ENCODE results near the gene SLC1A3. TPM values are rescaled to one million over a fixed set of nuclear protein-coding genes. Genes with fewer than 3 reads are reported as not detected.

Gene SLC1A3
- total RNA-seq, 1 donor from 2014 or later, result 0.82 TPM

DNA sequence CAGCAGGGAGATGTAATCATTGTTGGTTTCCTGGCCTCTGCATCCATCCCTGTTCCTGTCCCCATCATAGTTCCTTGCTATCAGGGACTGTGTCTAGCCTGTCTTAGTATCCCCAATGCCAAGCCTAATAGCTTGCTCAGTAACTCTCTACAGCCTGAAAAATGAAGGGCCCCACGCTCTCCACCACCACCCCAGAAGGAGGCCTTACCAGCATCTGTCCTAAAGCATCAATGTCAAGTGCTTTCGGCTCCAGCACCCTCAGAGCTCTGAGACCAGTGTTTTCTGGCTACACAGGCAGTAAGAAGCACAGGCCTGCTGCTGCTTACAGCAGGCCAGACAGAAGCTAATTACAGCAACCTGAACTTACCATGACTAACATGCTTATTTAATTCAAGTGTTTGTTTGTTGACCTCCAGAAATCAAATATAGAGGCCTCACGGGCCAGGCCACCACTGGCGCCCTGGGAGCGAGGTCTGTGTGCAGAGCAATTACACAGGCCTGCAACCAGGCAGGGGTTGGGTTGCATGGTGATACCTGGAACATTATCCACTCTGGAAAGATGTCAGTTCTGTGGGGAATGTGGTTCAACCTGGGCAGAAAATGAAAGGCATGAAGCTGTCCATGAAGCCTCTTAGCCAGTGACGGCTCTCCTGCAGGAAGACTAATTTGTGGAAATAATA is 124.3 kb downstream of the SLC1A3 start:
- ChIA-PET CTCF (interaction anchor here (0.6 to 3.4 kb wide), 12 partner anchors 9 to 275 kb away, joined by 3 to 21 read pairs (median 6); no protein-coding TSS in a partner anchor), POLR2A (interaction anchor here (0.6 to 1.1 kb wide), 3 partner anchors 10 to 145 kb away, joined by 3 to 11 read pairs (median 5); partner anchors contain the start of gene NIPBL)
- Mint-ChIP-seq H3K4me1 (peaks cover 8% of the 10 kb centered on the region), H3K27ac (no peak overlapping the region), H3K9me3 (no peaks in the 10 kb centered on the region), H3K27me3 (peaks cover 9% of the 10 kb centered on the region), H3K36me3 (ENCODE audit: low read depth) (no peaks in the 10 kb centered on the region), H3K4me3 (no peak overlapping the region)
- intact Hi-C loops (cut with micrococcal nuclease), result no loop called here
- no peak for DNase-seq
- no peak for ATAC-seq (ENCODE audit: low read depth)
- TF ChIP-seq, protein P1, sequence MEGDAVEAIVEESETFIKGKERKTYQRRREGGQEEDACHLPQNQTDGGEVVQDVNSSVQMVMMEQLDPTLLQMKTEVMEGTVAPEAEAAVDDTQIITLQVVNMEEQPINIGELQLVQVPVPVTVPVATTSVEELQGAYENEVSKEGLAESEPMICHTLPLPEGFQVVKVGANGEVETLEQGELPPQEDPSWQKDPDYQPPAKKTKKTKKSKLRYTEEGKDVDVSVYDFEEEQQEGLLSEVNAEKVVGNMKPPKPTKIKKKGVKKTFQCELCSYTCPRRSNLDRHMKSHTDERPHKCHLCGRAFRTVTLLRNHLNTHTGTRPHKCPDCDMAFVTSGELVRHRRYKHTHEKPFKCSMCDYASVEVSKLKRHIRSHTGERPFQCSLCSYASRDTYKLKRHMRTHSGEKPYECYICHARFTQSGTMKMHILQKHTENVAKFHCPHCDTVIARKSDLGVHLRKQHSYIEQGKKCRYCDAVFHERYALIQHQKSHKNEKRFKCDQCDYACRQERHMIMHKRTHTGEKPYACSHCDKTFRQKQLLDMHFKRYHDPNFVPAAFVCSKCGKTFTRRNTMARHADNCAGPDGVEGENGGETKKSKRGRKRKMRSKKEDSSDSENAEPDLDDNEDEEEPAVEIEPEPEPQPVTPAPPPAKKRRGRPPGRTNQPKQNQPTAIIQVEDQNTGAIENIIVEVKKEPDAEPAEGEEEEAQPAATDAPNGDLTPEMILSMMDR (IDR thresholded peaks at IDR 0.05), result no peak

- Mint-ChIP-seq H3K9me3 (no peaks in the 10 kb centered on the region), H3K4me1 (peaks cover 7% of the 10 kb centered on the region), H3K27me3 (peaks cover 11% of the 10 kb centered on the region), H3K27ac (no peak overlapping the region), H3K4me3 (no peak overlapping the region), H3K36me3 (ENCODE audit: low read depth) (no peaks in the 10 kb centered on the region)
- intact Hi-C loops (cut with micrococcal nuclease), result no loop called here
- ChIA-PET CTCF (no interaction called here), POLR2A (no interaction called here)
- no peak for ATAC-seq (ENCODE audit: low read depth)
- TF ChIP-seq, protein P1 (IDR thresholded peaks at IDR 0.05), result no peak
- DNase-seq, result no peak
These were observed 126.8 kb downstream of the SLC1A3 start for GRCh38 chr5:36733183-36733582.

DNA sequence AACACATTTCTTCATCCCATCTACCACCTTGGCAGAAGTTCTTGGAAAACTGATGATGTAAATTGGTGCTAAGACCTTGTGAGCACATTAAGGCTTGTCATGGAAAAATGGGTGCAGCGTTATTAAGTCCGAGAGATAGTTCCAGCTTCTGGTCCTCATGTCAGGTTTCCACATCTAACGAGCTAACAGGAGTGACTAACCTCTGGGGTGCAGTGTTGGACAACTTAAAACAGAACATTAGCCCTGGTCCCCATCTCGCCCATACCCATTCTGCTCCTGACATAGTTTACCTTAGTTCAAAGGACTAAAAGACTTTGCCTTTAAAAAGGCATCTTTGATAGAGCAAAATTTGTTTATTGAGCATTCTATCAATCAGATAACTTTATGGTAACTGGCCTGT is 128.0 kb downstream of the SLC1A3 start:
- POLR2A ChIA-PET, result interaction anchor here (0.8 kb wide), 1 partner anchor 10 kb away, joined by 3 read pairs; no protein-coding TSS in a partner anchor
- CTCF ChIA-PET, result interaction anchor here (0.6 to 1.5 kb wide), 4 partner anchors 11 to 270 kb away, joined by 3 to 5 read pairs (median 4); no protein-coding TSS in a partner anchor
- intact Hi-C loops (cut with micrococcal nuclease), result no loop called here

DNA sequence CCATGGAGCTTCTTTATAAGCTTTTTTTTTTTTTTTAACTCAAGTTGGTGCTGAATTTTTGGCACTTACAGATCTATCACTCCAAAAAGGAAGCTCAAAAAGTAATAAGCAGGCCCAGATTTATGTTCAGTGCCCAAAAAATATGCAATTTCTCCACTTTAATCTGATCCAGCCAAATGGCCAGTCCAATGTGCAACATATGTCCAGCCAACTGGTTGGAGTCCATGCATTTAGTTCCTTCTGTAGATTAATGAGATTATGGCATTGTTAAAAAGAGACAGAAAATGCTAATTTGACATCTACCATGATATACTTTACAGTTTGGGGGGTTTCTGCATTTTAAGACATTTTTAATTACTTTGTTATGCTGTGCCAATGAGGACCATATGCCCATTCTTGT is 129.5 kb downstream of the SLC1A3 start:
- no peaks in the 10 kb centered on the region for H3K4me1 Mint-ChIP-seq
- TF ChIP-seq, protein P1 (IDR thresholded peaks at IDR 0.05), result no peak
- CTCF ChIA-PET, result interaction anchor here (0.7 kb wide), 1 partner anchor 129 kb away, joined by 5 read pairs; no protein-coding TSS in a partner anchor
- intact Hi-C loops (cut with micrococcal nuclease), result loop anchor here (5.0 kb wide), 1 partner anchor 1456 kb away; no protein-coding TSS in a partner anchor
- H3K36me3 Mint-ChIP-seq (ENCODE audit: low read depth), result no peaks in the 10 kb centered on the region
- H3K27ac Mint-ChIP-seq, result no peak overlapping the region
- H3K4me3 Mint-ChIP-seq, result no peak overlapping the region
- DNase-seq, result no peak
- POLR2A ChIA-PET, result interaction anchor here (0.9 kb wide), 1 partner anchor 13 kb away, joined by 8 read pairs; no protein-coding TSS in a partner anchor
- ATAC-seq (ENCODE audit: low read depth), result no peak
- H3K9me3 Mint-ChIP-seq, result no peaks in the 10 kb centered on the region
- peaks cover 18% of the 10 kb centered on the region for H3K27me3 Mint-ChIP-seq

More for the DNA sequence above, 128.0 kb downstream of the SLC1A3 start:
- peaks cover 18% of the 10 kb centered on the region for H3K27me3 Mint-ChIP-seq
- H3K36me3 Mint-ChIP-seq (ENCODE audit: low read depth), result no peaks in the 10 kb centered on the region
- ATAC-seq (ENCODE audit: low read depth) (no peak), DNase-seq (no peak)
- no peak overlapping the region for H3K27ac Mint-ChIP-seq
- TF ChIP-seq, protein P1 (IDR thresholded peaks at IDR 0.05), result no peak
- H3K4me3 Mint-ChIP-seq, result no peak overlapping the region
- peaks cover 3% of the 10 kb centered on the region for H3K4me1 Mint-ChIP-seq
- no peaks in the 10 kb centered on the region for H3K9me3 Mint-ChIP-seq
